Measurements from ENCODE around the gene PAGE5. TPM values are rescaled to one million over a fixed set of nuclear protein-coding genes. Genes with fewer than 3 reads are reported as not detected.

PAGE5 gene
- 5.1 and 7.1 TPM in 2 replicates for polyA plus RNA-seq (2012; rRNA removed)
- polyA plus RNA-seq (2012; cell fraction: cytosol; rRNA removed), result 7.8 and 8.2 TPM in 2 replicates
- polyA plus RNA-seq (2012; cell fraction: nucleus; rRNA removed), result 1.5 TPM in 2 replicates

- ChIA-PET CTCF (no interaction called here), POLR2A (no interaction called here)
- H3K9me2 ChIP-seq, result no peaks in the 10 kb centered on the region
- no peaks in the 10 kb centered on the region for H3K36me3 ChIP-seq (replicated peaks in 1 of 2; ENCODE audit: control insufficient read depth in 1 of 2, insufficient read depth in 2 of 2, low read length in 1 of 2)
- H3K4me1 ChIP-seq (ENCODE audit: control insufficient read depth in 1 of 2, insufficient read depth in 2 of 2, low read depth in 1 of 2, low read length in 1 of 2), result no peaks in the 10 kb centered on the region
- H3K9me3 ChIP-seq, result no peaks in the 10 kb centered on the region
- TF ChIP-seq FOSL2 (IDR thresholded peaks at IDR 0.05; ENCODE audit: borderline replicate concordance, low read depth), result no peak
- TF ChIP-seq USF1 (IDR thresholded peaks at IDR 0.05; ENCODE audit: borderline replicate concordance, low read depth), result peak; percentile 48; the same call in 1 of the 2 replicates
- no peaks in the 10 kb centered on the region for H3F3A ChIP-seq (replicated peaks; ENCODE audit: insufficient read depth)
- H3K9ac ChIP-seq, result no peak within 1 kb of the TSS
- H3K4me2 ChIP-seq, result no peak within 1 kb of the TSS
- no peaks in the 10 kb centered on the region for H4K20me1 ChIP-seq (ENCODE audit: insufficient read depth)
- no peak within 1 kb of the TSS for H3K4me3 ChIP-seq (ENCODE audit: low read depth in 2 of 2, low read length in 1 of 2)
- H3K79me2 ChIP-seq (ENCODE audit: insufficient read depth), result no peaks in the 10 kb centered on the region
- no peak within 1 kb of the TSS for H2AFZ ChIP-seq (ENCODE audit: low read depth)
- peak; percentile 4 for DNase-seq
- H3K27ac ChIP-seq (ENCODE audit: low read depth in 2 of 2, low read length in 1 of 2), result no peak within 1 kb of the TSS
- WGBS (ENCODE audit: low lambda C conversion rate), result 33% methylated on average over 30 of the region's 30 CpGs
- H3K27me3 ChIP-seq (ENCODE audit: insufficient read depth), result 0 out of 2 replicates have a peak, but pooled peaks cover 4% of the 10 kb centered on the region
Observed at GRCh38 chrX:55220119-55220794, at the start of gene PAGE5. Gene PAGE5, plus strand, starts transcription at chrX:55220346. Its CDS starts 1,037 bp downstream, at chrX:55221383.

- WGBS (ENCODE audit: low lambda C conversion rate), result 0% methylated on average over 1 of the region's 2 CpGs
- CTCF ChIA-PET, result no interaction called here
- POLR2A ChIA-PET, result no interaction called here
- H3K4me2 ChIP-seq, result no peak overlapping the region
- no peaks in the 10 kb centered on the region for H3K36me3 ChIP-seq (replicated peaks in 1 of 2; ENCODE audit: control insufficient read depth in 1 of 2, insufficient read depth in 2 of 2, low read length in 1 of 2)
- TF ChIP-seq RAD21 (IDR thresholded peaks at IDR 0.05; ENCODE audit: low read length) (no peak), IRF3 (IDR thresholded peaks at IDR 0.05; ENCODE audit: low read depth, low read length) (no peak), ZBTB33 (IDR thresholded peaks at IDR 0.05; ENCODE audit: borderline replicate concordance, low read depth) (no peak), GABPA (IDR thresholded peaks at IDR 0.05; ENCODE audit: low read depth) (no peak), CTCF (IDR thresholded peaks at IDR 0.05) (no peak), FOSL2 (IDR thresholded peaks at IDR 0.05; ENCODE audit: borderline replicate concordance, low read depth) (no peak), POLR2AphosphoS5 (IDR thresholded peaks at IDR 0.05; ENCODE audit: low read depth, low read length) (no peak), USF2 (IDR thresholded peaks at IDR 0.05; ENCODE audit: borderline replicate concordance, low read depth, low read length) (no peak), ELF1 (IDR thresholded peaks at IDR 0.05) (no peak), MAX (IDR thresholded peaks at IDR 0.05; ENCODE audit: low read depth) (no peak)
- H3K4me3 ChIP-seq (ENCODE audit: low read depth in 2 of 2, low read length in 1 of 2), result no peak overlapping the region
- peaks cover 12% of the 10 kb centered on the region; the same call in 1 of the 2 replicates for H3K27me3 ChIP-seq (ENCODE audit: insufficient read depth)
- H2AFZ ChIP-seq (ENCODE audit: low read depth), result no peak overlapping the region
- H4K20me1 ChIP-seq (ENCODE audit: insufficient read depth), result no peaks in the 10 kb centered on the region
- H3K9me3 ChIP-seq, result no peaks in the 10 kb centered on the region
- no peak overlapping the region for H3K27ac ChIP-seq (ENCODE audit: low read depth in 2 of 2, low read length in 1 of 2)
- no peaks in the 10 kb centered on the region for H3K79me2 ChIP-seq (ENCODE audit: insufficient read depth)
- no peak for DNase-seq
- H3K9me2 ChIP-seq, result no peaks in the 10 kb centered on the region
- no peaks in the 10 kb centered on the region for H3K4me1 ChIP-seq (ENCODE audit: control insufficient read depth in 1 of 2, insufficient read depth in 2 of 2, low read depth in 1 of 2, low read length in 1 of 2)
- H3K9ac ChIP-seq, result no peak overlapping the region
- H3F3A ChIP-seq (replicated peaks; ENCODE audit: insufficient read depth), result no peaks in the 10 kb centered on the region
Observed at GRCh38 chrX:55187281-55187680, 32.9 kb upstream of the PAGE5 start.
